M059J (cell line): ENCODE results near the gene RASGEF1C. TPM values are rescaled to one million over a fixed set of nuclear protein-coding genes. Genes with fewer than 3 reads are reported as not detected.
"Not testable (repeated sequence)": the region's sequence is repeated elsewhere in the genome, so short reads cannot be mapped to it uniquely, and the experiment has no call there.

Experiments
- DNase-seq: peaks from one replicate; pipeline ENCODE4 v3.0.0-alpha.2; 2012; ENCODE audit warnings: low read depth
- total RNA-seq: library from RNA; depleted of rRNA; stranded (reverse); fragments of >200 nt; shearing (Covaris generic); gene quantifications from 2 replicates; pipeline ENCODE4 v1.2.3, GENCODE V29; 2014

Gene RASGEF1C
- total RNA-seq, 1 experiment from 2014 or later: not detected

DNA sequence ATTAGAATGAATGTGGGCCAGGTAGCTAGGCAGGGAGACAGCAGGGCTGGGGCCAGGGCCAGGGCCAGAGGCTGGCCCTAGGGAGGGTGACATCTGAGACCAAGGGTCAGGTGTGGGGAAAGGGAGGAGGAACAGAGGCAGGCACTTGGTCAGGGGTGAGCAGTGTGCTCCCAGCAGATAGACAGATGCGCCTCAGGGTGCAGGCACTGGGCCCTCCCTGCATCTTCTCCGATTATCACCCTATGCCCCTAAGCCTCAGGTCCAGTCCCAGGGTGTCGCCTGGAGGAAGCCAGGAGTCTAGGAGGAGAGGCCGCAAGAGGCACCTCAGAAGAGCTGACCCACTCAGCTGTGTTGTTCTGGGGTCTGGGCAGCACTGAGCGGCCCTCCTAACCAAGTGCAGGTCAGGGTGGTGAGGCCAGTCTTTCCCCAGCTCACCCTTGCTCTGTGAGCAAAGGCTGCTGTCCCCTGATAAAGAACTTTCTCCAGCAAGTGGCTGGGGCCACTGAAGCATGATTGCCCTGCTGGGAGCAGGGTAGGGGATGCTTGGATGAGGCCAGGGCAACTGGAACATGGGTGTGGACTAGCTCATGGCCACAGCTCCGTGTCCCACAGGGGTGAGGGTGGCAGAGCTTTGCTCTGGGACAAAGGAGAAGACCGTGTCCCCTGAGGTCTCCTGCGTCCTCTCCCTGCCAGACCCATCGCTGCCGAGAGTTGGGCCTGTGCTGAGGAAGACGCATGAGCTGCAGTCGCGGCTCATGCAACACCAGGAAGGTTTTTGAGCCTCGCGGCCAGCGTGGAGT is 2.1 kb upstream of the RASGEF1C start:
- DNase-seq: no peak

DNA sequence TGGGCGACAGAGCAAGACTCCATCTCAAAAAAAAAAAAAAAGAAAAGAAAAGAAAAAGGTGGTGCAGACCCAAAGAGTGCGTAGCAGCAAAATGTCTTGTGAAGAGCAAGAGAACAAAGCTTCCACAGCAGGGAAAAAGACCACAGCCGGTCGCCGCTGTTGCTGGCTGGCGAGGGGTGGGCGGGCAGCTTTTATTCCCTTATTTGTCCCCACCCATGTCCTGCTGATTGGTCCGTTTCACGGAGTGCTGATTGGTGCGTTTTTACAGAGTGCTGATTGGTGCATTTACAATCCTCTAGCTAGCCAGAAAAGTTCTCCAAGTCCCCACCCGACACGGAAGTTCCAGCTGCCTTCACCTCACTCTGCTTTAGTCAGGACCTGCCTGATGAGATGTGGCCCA is 1.1 kb upstream of the RASGEF1C start:
- not testable (repeated sequence) for DNase-seq

DNA sequence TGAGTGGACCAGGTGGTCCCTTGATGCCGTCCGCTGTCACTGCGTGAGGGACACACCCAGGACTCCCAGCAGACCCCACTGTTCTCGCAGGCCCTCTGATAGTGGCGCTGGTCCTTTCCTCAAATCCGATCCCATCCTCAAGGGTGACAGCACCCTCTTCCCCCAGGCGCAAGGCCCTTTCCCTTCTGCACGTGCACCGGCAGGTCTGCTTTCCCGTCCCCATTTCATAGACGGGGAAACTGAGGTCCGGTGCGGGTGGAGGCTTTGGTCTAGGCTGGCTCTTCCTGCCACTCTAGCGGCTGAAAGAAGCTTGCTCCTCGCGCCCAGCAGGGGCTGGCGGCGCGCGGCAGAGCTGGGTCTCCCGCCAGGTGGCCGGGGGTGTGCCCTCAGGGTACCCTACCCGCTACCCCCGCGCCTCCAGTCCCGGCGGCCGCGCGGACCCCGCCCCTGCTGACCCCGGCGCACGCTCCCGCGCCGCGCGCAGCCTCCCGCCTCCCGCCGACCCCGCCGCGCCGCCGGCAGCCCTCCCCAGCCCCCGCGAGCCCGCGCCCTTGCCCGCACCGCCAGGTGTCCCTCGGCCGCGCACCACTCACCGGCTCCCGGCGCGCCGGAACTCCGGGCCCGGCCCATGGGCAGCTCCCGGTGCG is 453 bp downstream of the RASGEF1C start:
- no peak for DNase-seq

- no peak for DNase-seq
Measured at GRCh38 chr5:180208038-180208434, 975 bp downstream of the RASGEF1C start.

DNA sequence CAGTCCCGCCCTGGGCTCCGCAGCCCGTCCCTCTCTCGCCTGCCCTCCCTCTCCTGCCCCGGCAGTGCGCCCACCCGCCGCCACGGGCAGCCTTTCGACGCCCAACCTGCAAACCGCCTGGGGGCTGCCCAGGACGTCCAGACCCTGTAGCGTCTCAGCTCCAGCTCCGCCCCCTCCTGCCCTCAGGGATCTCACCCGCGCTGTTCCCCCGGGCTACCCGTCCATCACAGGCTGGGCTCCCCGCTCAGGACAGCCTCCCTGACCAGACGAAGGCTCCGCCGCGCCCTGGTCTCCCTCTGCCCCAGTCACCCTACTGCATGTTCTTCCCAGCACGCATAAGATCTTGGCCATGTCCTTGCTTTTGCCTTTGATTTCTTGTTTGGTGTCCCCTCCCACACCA is 1.4 kb downstream of the RASGEF1C start:
- DNase-seq: no peak

- DNase-seq: no peak
Measured at GRCh38 chr5:180206993-180207392, 2.0 kb downstream of the RASGEF1C start.

DNA sequence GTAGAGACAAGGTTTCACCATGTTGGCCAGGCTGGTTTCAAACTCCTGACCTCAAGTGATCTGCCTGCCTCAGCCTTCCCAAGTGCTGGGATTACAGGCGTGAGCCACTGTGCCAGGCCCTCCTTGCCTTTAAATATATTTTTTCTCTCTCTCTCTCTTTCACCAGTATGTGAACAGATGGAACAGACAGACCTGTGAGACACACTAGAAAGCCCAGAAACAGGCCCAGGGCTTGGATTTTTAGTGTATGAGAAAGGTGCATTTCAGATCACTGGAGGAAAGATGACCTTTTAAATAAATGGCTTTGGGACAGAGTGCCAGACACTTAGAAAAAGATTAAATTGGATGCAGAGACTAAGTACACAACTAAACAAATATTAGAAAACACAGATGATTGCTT is 3.1 kb downstream of the RASGEF1C start:
- no peak for DNase-seq

GRCh38 chr5:180204276-180204819 is 4.7 kb downstream of the RASGEF1C start:
- DNase-seq: no peak

- DNase-seq: no peak
Measured at GRCh38 chr5:180202939-180203573, 6.0 kb downstream of the RASGEF1C start.

GRCh38 chr5:180201051-180201987 is 7.7 kb downstream of the RASGEF1C start:
- peak; percentile 20 for DNase-seq

DNA sequence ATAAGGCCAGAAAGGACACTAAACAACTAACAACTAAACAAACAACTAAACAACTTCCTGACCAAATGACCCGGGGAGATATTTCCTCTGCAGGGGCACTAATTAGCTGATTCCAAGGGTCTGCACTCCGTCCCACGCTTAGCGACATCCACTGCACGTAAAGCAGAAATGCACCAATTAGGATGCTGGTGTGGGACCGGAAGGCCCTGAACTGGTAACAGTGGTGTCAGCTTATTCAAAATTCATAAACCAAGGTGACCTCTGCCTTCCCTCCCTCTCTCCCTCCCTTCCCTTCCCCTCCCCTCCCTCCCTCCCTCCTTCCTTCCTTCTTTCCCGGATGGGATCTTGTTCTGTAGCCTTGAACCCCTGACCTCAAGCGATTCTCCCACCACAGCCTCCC is 9.6 kb downstream of the RASGEF1C start:
- no peak for DNase-seq

DNA sequence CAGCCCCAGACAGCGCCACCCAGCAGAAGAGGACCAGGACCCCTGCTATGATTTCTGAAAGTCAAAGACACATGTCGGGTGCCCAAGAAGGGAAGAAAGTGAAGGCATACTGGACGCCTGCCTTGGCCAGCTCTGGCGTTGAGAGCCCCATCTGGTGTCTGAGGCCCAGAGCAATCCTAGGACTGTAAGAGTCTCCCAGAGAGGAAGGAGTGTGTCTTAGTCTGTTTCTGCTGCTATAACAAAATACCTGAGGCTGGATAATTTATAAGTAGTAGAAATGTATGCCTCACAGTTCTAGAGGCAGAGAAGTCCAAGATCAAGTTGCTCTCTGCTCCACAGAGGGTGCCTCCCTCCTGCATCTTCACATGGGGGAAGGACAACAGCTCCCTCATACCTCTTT is 10.8 kb downstream of the RASGEF1C start:
- DNase-seq: no peak

GRCh38 chr5:180197016-180197702 is 11.9 kb downstream of the RASGEF1C start:
- DNase-seq: no peak

DNA sequence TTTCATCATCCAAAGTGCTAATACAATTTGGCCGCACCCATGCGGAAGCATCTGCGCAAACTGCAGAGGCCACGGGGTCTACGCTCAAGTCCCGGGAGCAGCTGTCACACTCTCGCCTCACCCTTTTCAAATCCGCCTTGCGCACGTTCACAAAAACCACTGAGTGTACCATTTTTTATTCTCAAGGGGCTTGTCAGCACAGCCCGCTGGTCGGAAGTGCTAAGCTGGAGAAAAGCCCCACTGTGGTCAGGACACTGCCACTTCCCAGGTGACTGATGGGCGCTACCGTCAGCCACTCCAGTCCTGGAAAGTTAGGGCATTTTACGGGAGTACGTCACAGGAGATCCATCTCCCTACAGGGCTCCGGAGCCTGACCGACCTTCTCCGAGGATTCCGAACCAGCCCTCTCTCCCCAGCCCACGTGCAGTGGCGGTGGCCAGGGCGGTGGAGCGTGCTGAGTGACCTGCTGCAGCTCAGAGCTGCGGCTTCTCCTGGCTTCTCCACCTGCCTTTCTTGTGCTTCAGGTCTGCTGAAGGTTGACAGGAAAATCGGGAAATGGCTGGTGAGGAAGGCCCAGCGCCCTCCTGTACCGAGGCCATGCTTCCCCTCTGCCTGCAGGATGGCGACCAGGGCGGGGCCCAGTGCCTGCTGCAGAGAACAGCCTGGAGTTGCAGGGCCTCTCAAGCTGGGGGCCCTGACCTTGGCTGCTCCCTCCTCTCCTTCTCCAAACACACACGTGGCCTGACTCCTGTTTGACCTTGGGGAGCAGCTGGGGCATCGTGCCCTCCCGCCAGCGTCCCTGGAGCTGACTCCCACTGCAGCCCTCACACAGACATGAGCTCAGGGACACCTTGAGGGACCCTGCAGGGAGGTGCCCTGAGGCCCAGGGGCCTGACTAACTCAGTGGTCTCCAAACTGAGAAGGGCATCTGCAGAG is 14.3 kb downstream of the RASGEF1C start:
- DNase-seq: no peak

- no peak for DNase-seq
Measured at GRCh38 chr5:180193749-180194375, 15.1 kb downstream of the RASGEF1C start.

GRCh38 chr5:180191716-180192115 is 17.3 kb downstream of the RASGEF1C start:
- no peak for DNase-seq

- DNase-seq: no peak
Measured at GRCh38 chr5:180187767-180188166, 21.2 kb downstream of the RASGEF1C start.

DNA sequence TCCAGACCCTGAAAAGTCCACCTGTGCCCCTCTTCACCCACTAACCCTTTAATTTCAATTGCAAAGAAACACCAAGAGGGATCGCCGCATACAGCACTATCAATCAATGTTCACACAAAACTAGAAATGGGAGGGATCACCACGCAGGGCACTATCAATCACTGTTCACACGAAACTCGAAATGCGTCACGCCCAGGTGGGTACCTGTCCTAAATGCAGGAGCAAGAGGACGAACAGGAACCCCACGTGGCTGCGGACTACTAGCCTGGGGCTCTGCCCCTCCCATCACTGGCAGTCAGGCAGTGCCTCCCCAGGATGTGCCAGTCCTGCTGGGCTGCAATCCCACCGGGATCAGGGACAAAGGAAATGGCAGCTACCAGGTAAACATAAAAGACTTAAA is 28.2 kb downstream of the RASGEF1C start:
- DNase-seq: no peak

- DNase-seq: no peak
Measured at GRCh38 chr5:180180421-180180820, 28.6 kb downstream of the RASGEF1C start.
